A549 (cell line): ENCODE results near the gene WFIKKN1. TPM values are rescaled to one million over a fixed set of nuclear protein-coding genes. Genes with fewer than 3 reads are reported as not detected.

ENCODE experiments used
- ATAC-seq, 2 experiments: fragments of 200-7000 bp in 1 of 2; fragments of >200 bp in 1 of 2; cut with Nextera tagmentation in 1 of 2; cut with Tn5 transposase in 1 of 2; 3 replicates each; pipeline versions ENCODE4 v1.8.0 to v1.9.1; 2018 to 2020; ENCODE audit warnings: mild to moderate bottlenecking in 1 of 2, moderate library complexity in 1 of 2
- CTCF ChIA-PET: fragments of 300-600 bp; sonication (Branson Sonifier 250); formaldehyde crosslinking; extraction: SDS; loops from one replicate; lab custom pipeline; 2021; ENCODE audit warnings: antibody characterized with exemption, inconsistent platforms; lab: Yijun Ruan, JAX
- POLR2A ChIA-PET: fragments of 350-600 bp; formaldehyde crosslinking; extraction: SDS; loops from one replicate; lab custom pipeline; 2021; ENCODE audit warnings: antibody characterized with exemption, inconsistent platforms; lab: Yijun Ruan, JAX
- DNase-seq, 2 experiments: peaks; one replicate each; pipeline versions ENCODE4 v3.0.0 to v3.0.0-alpha.2; 2011 to 2016; ENCODE audit warnings: low read depth in 1 of 2, low spot score in 1 of 2
- FAIRE-seq: peaks from 2 replicates; lab custom pipeline; 2011; peaks lifted over from hg19 to GRCh38; lab: Jason Lieb, UNC
- H3K27ac ChIP-seq, 2 experiments: fragments of >200 bp; sonication (Bioruptor Twin); formaldehyde crosslinking; 3 replicates each; pipeline ENCODE4 v1.5.1; 2016 to 2017
- H3K4me1 ChIP-seq: fragments of >200 bp; sonication (Bioruptor Twin); formaldehyde crosslinking; 3 replicates; pipeline ENCODE4 v1.6.1; 2016
- H3K4me2 ChIP-seq: fragments of >200 bp; sonication (Bioruptor Twin); formaldehyde crosslinking; 3 replicates; pipeline ENCODE4 v1.6.1; 2016
- H3K4me3 ChIP-seq: fragments of >200 bp; sonication (Bioruptor Twin); formaldehyde crosslinking; 3 replicates; pipeline ENCODE4 v1.5.1; 2016
- H3K9me3 ChIP-seq: fragments of >200 bp; sonication (Bioruptor Twin); formaldehyde crosslinking; 3 replicates; pipeline ENCODE4 v1.6.1; 2016
- BHLHE40 ChIP-seq: IDR thresholded peaks from 2 replicates; pipeline ENCODE4 v1.6.1; 2012; ENCODE audit warnings: low read depth, low read length, inconsistent platforms
- CBX2 ChIP-seq: fragments of 200-600 bp; sonication (generic); IDR thresholded peaks from 2 replicates; pipeline ENCODE4 v1.6.1; 2016; ENCODE audit warnings: low read depth, mild to moderate bottlenecking, borderline replicate concordance
- CBX8 ChIP-seq: fragments of 200-600 bp; sonication (generic); IDR thresholded peaks from 2 replicates; pipeline ENCODE4 v1.6.1; 2016
- CEBPB ChIP-seq, 2 experiments: fragments of >200 bp in 1 of 2; sonication (Bioruptor Twin) in 1 of 2; formaldehyde crosslinking in 1 of 2; IDR thresholded peaks; 2 replicates each; pipeline ENCODE4 v1.6.1; 2012 to 2016
- CHD2 ChIP-seq: fragments of 150-350 bp; IDR thresholded peaks from 2 replicates; pipeline ENCODE4 v1.6.1; 2014; ENCODE audit warnings: low read length; ENCODE audit not compliant: partially characterized antibody
- FOSB ChIP-seq: fragments of 250-450 bp; sonication (Bioruptor Pico); IDR thresholded peaks from 2 replicates; pipeline ENCODE4 v1.5.0; 2020; ENCODE audit warnings: mild to moderate bottlenecking, moderate library complexity
- FOXS1 ChIP-seq: fragments of 250-450 bp; sonication (Bioruptor Pico); IDR thresholded peaks from 2 replicates; pipeline ENCODE4 v1.5.0; 2020; ENCODE audit warnings: mild to moderate bottlenecking, moderate library complexity
- GATA3 ChIP-seq: IDR thresholded peaks from 2 replicates; pipeline ENCODE4 v1.6.1; 2012; ENCODE audit warnings: borderline replicate concordance
- HES2 ChIP-seq: fragments of >200 bp; sonication (Bioruptor Twin); formaldehyde crosslinking; IDR thresholded peaks from 2 replicates; pipeline ENCODE4 v1.6.1; 2016
- HOXB13 ChIP-seq: fragments of 250-450 bp; sonication (Bioruptor Pico); IDR thresholded peaks from 2 replicates; pipeline ENCODE4 v1.5.0; 2020; ENCODE audit warnings: low read depth, mild to moderate bottlenecking, moderate library complexity
- KDM5A ChIP-seq: fragments of 200-600 bp; sonication (generic); IDR thresholded peaks from 2 replicates; pipeline ENCODE4 v1.6.1; 2016; ENCODE audit warnings: antibody characterized with exemption, mild to moderate bottlenecking
- MAZ ChIP-seq: fragments of 150-350 bp; IDR thresholded peaks from 2 replicates; pipeline ENCODE4 v1.6.1; 2014; ENCODE audit warnings: antibody characterized with exemption, low read depth, low read length, borderline replicate concordance
- NPAS2 ChIP-seq: fragments of 250-450 bp; sonication (Bioruptor Pico); IDR thresholded peaks from 2 replicates; pipeline ENCODE4 v1.8.0; 2022; ENCODE audit warnings: mild to moderate bottlenecking, moderate library complexity, borderline replicate concordance
- NR3C1 ChIP-seq: fragments of >200 bp; sonication (Bioruptor Twin); formaldehyde crosslinking; IDR thresholded peaks from 3 replicates; pipeline ENCODE4 v1.6.1; 2017
- RCOR1 ChIP-seq: fragments of 150-350 bp; IDR thresholded peaks from 2 replicates; pipeline ENCODE4 v1.6.1; 2014; ENCODE audit warnings: antibody characterized with exemption, low read length, low read depth
- RFX5 ChIP-seq: fragments of 450-650 bp; IDR thresholded peaks from 2 replicates; pipeline ENCODE4 v1.7.1; 2014; ENCODE audit warnings: antibody characterized with exemption, mild to moderate bottlenecking, moderate library complexity
- SMC3 ChIP-seq: fragments of >200 bp; sonication (Bioruptor Twin); formaldehyde crosslinking; IDR thresholded peaks from 3 replicates; pipeline ENCODE4 v1.6.1; 2018; ENCODE audit warnings: inconsistent platforms
- TFCP2L1 ChIP-seq: fragments of 250-450 bp; sonication (Bioruptor Pico); IDR thresholded peaks from 2 replicates; pipeline ENCODE4 v1.5.0; 2021; ENCODE audit warnings: mild to moderate bottlenecking
- ZC3H11A ChIP-seq: fragments of 450-650 bp; IDR thresholded peaks from 2 replicates; pipeline ENCODE4 v1.6.1; 2014; ENCODE audit warnings: antibody characterized with exemption, mild to moderate bottlenecking
- ZFP36 ChIP-seq: fragments of 450-650 bp; IDR thresholded peaks from 2 replicates; pipeline ENCODE4 v1.6.1; 2014; ENCODE audit warnings: borderline replicate concordance; ENCODE audit not compliant: partially characterized antibody
- WGBS: methylation state at CpG from one replicate; pipeline ENCODE4 v1.1.6; 2017; ENCODE audit errors: missing lambda C conversion rate; 5-methylcytosine and 5-hydroxymethylcytosine counted together
- polyA plus RNA-seq, 4 experiments: library from polyadenylated mRNA; depleted of rRNA in 3 of 4; stranded (reverse); fragments of >200 nt; fragmentation: RNase III in 1 of 4; extraction: RNeasy Plus Mini Kit Qiagen cat#74134 plus additional on column Dnase treatment in 1 of 4; gene quantifications; 2 replicates in 3 of 4; 3 replicates in 1 of 4; pipeline ENCODE4 v1.2.3, GENCODE V29; 2011 to 2017
- TF ChIP-seq, protein P1 (sequence below): fragments of 250-450 bp; sonication (Bioruptor Pico); IDR thresholded peaks from 2 replicates; pipeline ENCODE4 v1.5.0; 2021; ENCODE audit warnings: mild to moderate bottlenecking, moderate library complexity, borderline replicate concordance
- TF ChIP-seq, protein P2 (sequence below): IDR thresholded peaks from 2 replicates; pipeline ENCODE4 v1.6.1; 2012
- TF ChIP-seq, protein P3 (sequence below): IDR thresholded peaks from 2 replicates; pipeline ENCODE4 v1.6.1; 2012; ENCODE audit warnings: low read depth, borderline replicate concordance

WFIKKN1 gene
- polyA plus RNA-seq, 2 of the 4 experiments (the other 2 are of a cell fraction), result 0.05 to 0.23 TPM

GRCh38 chr16:658679-659571 is 28.1 kb downstream of the WFIKKN1 start:
- H3K4me3 ChIP-seq, result no peak overlapping the region
- no peak for DNase-seq
- no peaks in the 10 kb centered on the region for H3K9me3 ChIP-seq
- WGBS, result 87% methylated on average over 32 of the region's 35 CpGs
- POLR2A ChIA-PET, result interaction anchor here (0.9 kb wide), 1 partner anchor 70 kb away, joined by 3 read pairs; no protein-coding TSS in a partner anchor
- ATAC-seq, result no peak
- H3K27ac ChIP-seq, result no peak overlapping the region
- H3K4me1 ChIP-seq, result peaks cover 14% of the 10 kb centered on the region
- TF ChIP-seq, protein P1, sequence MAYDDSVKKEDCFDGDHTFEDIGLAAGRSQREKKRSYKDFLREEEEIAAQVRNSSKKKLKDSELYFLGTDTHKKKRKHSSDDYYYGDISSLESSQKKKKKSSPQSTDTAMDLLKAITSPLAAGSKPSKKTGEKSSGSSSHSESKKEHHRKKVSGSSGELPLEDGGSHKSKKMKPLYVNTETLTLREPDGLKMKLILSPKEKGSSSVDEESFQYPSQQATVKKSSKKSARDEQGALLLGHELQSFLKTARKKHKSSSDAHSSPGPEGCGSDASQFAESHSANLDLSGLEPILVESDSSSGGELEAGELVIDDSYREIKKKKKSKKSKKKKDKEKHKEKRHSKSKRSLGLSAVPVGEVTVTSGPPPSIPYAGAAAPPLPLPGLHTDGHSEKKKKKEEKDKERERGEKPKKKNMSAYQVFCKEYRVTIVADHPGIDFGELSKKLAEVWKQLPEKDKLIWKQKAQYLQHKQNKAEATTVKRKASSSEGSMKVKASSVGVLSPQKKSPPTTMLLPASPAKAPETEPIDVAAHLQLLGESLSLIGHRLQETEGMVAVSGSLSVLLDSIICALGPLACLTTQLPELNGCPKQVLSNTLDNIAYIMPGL (CRISPR knock-in tag), result no peak
- TF ChIP-seq BHLHE40 (no peak), HES2 (no peak), SMC3 (no peak)
- TF ChIP-seq, all 56 proteins: peak for 0
- H3K4me2 ChIP-seq, result no peak overlapping the region
- CTCF ChIA-PET, result interaction anchor here (0.9 to 13.5 kb wide), 13 partner anchors 9 to 112 kb away, joined by 3 to 105 read pairs (median 6); partner anchors contain the start of genes MCRIP2, METTL26, RHOT2 and WDR90
- FAIRE-seq, result no peak

GRCh38 chr16:659618-660017 is 28.8 kb downstream of the WFIKKN1 start:
- POLR2A ChIA-PET, result interaction anchor here (0.9 to 1.4 kb wide), 2 partner anchors 16 to 71 kb away, joined by 3 read pairs; partner anchors contain the start of gene RHBDL1
- ATAC-seq (no peak), FAIRE-seq (no peak), DNase-seq (no peak)
- Histone ChIP-seq H3K27ac (peak overlapping the region in 1 of 2 experiments; percentile 79; a peak in 2 of 6 replicates), H3K9me3 (no peaks in the 10 kb centered on the region), H3K4me2 (no peak overlapping the region), H3K4me3 (no peak overlapping the region), H3K4me1 (peaks cover 14% of the 10 kb centered on the region)
- CTCF ChIA-PET, result interaction anchor here (1.0 to 13.5 kb wide), 19 partner anchors 9 to 112 kb away, joined by 3 to 105 read pairs (median 8); partner anchors contain the start of genes MCRIP2, METTL26, RHBDL1 and RHOT2
- WGBS, result 80% methylated on average over 13 of the region's 20 CpGs
- TF ChIP-seq MAZ (no peak), FOSB (no peak), FOXS1 (CRISPR knock-in tag) (no peak), CBX2 (no peak), GATA3 (no peak), KDM5A (no peak), NR3C1 (no peak), RCOR1 (no peak), TFCP2L1 (CRISPR knock-in tag) (no peak)
- TF ChIP-seq, protein P2, sequence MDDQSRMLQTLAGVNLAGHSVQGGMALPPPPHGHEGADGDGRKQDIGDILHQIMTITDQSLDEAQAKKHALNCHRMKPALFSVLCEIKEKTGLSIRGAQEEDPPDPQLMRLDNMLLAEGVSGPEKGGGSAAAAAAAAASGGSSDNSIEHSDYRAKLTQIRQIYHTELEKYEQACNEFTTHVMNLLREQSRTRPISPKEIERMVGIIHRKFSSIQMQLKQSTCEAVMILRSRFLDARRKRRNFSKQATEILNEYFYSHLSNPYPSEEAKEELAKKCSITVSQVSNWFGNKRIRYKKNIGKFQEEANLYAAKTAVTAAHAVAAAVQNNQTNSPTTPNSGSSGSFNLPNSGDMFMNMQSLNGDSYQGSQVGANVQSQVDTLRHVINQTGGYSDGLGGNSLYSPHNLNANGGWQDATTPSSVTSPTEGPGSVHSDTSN, result no peak

GRCh38 chr16:660132-660458 is 29.3 kb downstream of the WFIKKN1 start:
- CTCF ChIA-PET, result interaction anchor here (0.5 to 13.5 kb wide), 23 partner anchors 10 to 657 kb away, joined by 3 to 105 read pairs (median 7); partner anchors contain the start of genes MCRIP2, METTL26, RHBDL1 and WDR90
- TF ChIP-seq RFX5 (no peak), CEBPB (IDR thresholded peaks at IDR 0.05) (no peak), HOXB13 (CRISPR knock-in tag) (no peak), CBX8 (no peak), ZFP36 (no peak), ZC3H11A (no peak), NPAS2 (no peak), KDM5A (no peak), CHD2 (no peak)
- TF ChIP-seq, protein P1 (CRISPR knock-in tag), result no peak
- TF ChIP-seq, protein P3, sequence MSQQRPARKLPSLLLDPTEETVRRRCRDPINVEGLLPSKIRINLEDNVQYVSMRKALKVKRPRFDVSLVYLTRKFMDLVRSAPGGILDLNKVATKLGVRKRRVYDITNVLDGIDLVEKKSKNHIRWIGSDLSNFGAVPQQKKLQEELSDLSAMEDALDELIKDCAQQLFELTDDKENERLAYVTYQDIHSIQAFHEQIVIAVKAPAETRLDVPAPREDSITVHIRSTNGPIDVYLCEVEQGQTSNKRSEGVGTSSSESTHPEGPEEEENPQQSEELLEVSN, result no peak

More at GRCh38 chr16:660132-660458, 29.3 kb downstream of the WFIKKN1 start:
- FAIRE-seq (no peak), ATAC-seq (peak; percentile 3 to 5; a peak in 5 of 6 replicates), DNase-seq (no peak)
- peaks cover 14% of the 10 kb centered on the region for H3K4me1 ChIP-seq
- no peaks in the 10 kb centered on the region for H3K9me3 ChIP-seq
- peak overlapping the region in 1 of 2 experiments; percentile 79; a peak in 3 of 6 replicates for H3K27ac ChIP-seq
- H3K4me3 ChIP-seq, result no peak overlapping the region
- POLR2A ChIA-PET, result interaction anchor here (1.0 to 1.4 kb wide), 2 partner anchors 15 to 31 kb away, joined by 3 read pairs; partner anchors contain the start of gene RHBDL1
- WGBS, result 52% methylated on average over 5 of the region's 6 CpGs
- peak overlapping the region; percentile 65 for H3K4me2 ChIP-seq
